H1 (cell line): ENCODE data around the gene KIAA1614. TPM values are rescaled to one million over a fixed set of nuclear protein-coding genes. Genes with fewer than 3 reads are reported as not detected.

Source experiments
- KDM1A ChIP-seq: fragments of 200-600, 300-600 bp; sonication (generic); IDR thresholded peaks from 2 replicates; pipeline ENCODE4 v1.7.1; 2016; ENCODE audit warnings: mild to moderate bottlenecking, low read length, borderline replicate concordance
- RAD21 ChIP-seq, 2 experiments: IDR thresholded peaks in 1 of 2; conservative IDR thresholded peaks in 1 of 2; 2 replicates each; pipeline ENCODE4 v1.6.1; 2011; ENCODE audit warnings: low read depth in 2 of 2, low read length in 2 of 2, improper control_type of control experiment in 1 of 2, inconsistent platforms in 1 of 2, mild to moderate bottlenecking in 1 of 2, moderate library complexity in 1 of 2
- RBBP5 ChIP-seq: IDR thresholded peaks from 2 replicates; pipeline ENCODE4 v1.7.1; 2012; ENCODE audit warnings: low read depth, mild to moderate bottlenecking, inconsistent platforms, low read length, moderate library complexity, borderline replicate concordance
- SP4 ChIP-seq: IDR thresholded peaks from 2 replicates; pipeline ENCODE4 v1.6.1; 2012; ENCODE audit warnings: low read length, inconsistent platforms
- polyA plus RNA-seq, 7 experiments: library from polyadenylated mRNA; depleted of rRNA in 3 of 7; stranded (reverse) in 5 of 7; unstranded in 2 of 7; fragments of >200 nt in 5 of 7; fragments of 200-250 nt in 2 of 7; gene quantifications; 1 replicate in 5 of 7; 2 replicates in 1 of 7; 4 replicates in 1 of 7; pipeline versions ENCODE4 v1.2.1 to v1.2.3, GENCODE V29; 2011 to 2013; ENCODE audit warnings: missing spikeins in 2 of 7, mixed read lengths in 2 of 7
- total RNA-seq: library from RNA; stranded (reverse); fragmentation: NEBNext Ultra II Directional; extraction: Animal tissue kit (Norgen Biotek cat#: 25700); gene quantifications from 2 replicates; pipeline ENCODE4 v1.2.1, GENCODE V29; 2021

Gene KIAA1614
- total and polyA plus RNA-seq, 2 of the 8 experiments (the other 6 are each of a cell fraction or from before 2014, with no cell fraction given) = 1.3 to 3.1 TPM

DNA sequence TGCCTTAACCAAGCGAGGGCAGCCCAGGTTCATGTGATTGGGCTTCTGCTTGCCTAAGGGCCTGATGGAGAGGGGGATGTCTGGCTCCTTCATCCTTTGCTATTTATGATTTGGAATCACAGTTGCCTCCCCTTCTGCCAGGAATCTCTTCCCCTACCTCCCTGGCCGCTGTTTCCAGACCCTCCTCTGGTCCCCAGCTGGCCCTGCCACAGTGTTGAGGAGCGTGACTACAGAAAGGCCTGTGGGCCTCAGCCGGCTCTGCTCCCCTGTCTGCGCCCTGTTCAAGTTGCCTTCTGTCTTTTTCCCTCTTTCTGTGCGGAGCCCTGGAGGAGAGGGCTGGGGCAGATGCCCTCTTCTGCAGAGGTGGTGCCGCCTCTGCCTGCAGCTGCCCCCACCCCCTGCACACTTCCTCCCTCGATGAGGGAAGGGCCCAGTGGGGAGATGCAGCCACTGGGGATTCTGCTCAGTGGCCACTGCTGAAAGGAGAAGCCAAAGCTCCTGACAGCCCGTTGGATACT lies 6.5 kb downstream of the KIAA1614 start (continued):
- TF ChIP-seq RAD21 (IDR thresholded peaks at IDR 0.05 in 1 of 2, conservative IDR thresholded peaks at IDR 0.05 in 1 of 2; ENCODE audit: low read depth in 2 of 2, low read length in 2 of 2) = no peak
- no peak for TF ChIP-seq SP4
- TF ChIP-seq KDM1A = no peak
- TF ChIP-seq RBBP5 = no peak
